Uterus (tissue), 2 donors: ENCODE data around the gene KIF11.

Experiments used
- POLR2A ChIP-seq, 2 donors: fragments of 450-650 bp; IDR thresholded peaks; one replicate each; pipeline ENCODE4 v1.6.1; 2016; ENCODE audit warnings: antibody characterized with exemption in 2 of 2, mild to moderate bottlenecking in 1 of 2, moderate library complexity in 1 of 2
- TF ChIP-seq, protein P1 (sequence below), 4 experiments: fragments of 200-600 bp in 2 of 4; fragments of 450-650 bp in 2 of 4; sonication (generic) in 2 of 4; IDR thresholded peaks; one replicate each; pipeline ENCODE4 v1.5.1; 2016 to 2019; ENCODE audit warnings: antibody characterized with exemption in 4 of 4, mild to moderate bottlenecking in 2 of 4, moderate library complexity in 1 of 4

DNA sequence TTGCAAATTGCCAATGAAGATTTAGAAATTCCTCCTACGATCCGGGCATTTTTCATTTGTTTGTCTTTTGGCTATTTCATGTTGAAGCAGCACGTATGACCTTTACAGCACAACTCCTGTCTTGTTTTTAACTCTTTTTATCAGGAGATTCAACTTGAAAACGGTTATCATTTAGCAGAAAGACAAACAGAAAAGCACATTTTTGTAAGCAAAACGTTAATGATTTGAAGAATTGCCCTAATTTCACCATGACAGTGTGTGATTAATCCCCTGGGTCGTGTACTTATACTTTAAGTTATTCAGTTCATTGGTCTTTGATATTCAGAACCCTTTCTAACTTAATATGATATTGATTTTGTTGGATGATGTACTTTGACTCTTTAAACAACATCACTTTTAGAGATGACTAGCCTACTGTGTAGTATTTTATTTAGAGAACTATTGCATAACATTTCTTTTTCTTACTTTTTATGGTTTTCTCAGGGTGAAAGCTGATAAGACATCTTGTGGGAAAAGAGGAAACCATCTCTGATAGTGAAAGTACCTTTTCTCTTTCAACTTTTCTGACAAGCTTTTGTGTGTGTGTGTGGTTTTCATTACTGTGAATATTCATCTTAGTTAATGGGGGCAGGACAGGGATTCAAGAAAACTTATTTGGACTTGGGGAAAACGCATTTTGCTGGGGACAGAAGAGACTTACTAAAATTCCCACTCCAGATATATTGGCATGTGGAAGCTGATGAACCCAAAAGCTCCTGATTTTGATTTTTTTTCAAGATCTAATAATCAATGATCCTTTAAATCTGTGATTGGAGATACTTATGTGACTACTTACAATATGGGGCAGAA lies 105.0 kb downstream of the KIF11 start:
- TF ChIP-seq, protein P1, sequence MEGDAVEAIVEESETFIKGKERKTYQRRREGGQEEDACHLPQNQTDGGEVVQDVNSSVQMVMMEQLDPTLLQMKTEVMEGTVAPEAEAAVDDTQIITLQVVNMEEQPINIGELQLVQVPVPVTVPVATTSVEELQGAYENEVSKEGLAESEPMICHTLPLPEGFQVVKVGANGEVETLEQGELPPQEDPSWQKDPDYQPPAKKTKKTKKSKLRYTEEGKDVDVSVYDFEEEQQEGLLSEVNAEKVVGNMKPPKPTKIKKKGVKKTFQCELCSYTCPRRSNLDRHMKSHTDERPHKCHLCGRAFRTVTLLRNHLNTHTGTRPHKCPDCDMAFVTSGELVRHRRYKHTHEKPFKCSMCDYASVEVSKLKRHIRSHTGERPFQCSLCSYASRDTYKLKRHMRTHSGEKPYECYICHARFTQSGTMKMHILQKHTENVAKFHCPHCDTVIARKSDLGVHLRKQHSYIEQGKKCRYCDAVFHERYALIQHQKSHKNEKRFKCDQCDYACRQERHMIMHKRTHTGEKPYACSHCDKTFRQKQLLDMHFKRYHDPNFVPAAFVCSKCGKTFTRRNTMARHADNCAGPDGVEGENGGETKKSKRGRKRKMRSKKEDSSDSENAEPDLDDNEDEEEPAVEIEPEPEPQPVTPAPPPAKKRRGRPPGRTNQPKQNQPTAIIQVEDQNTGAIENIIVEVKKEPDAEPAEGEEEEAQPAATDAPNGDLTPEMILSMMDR (IDR thresholded peaks at IDR 0.05), result no peak
- no peak for TF ChIP-seq POLR2A (IDR thresholded peaks at IDR 0.05)
